AG04449 (cell line): ENCODE results near the gene CETP.

ENCODE experiments used
- CTCF ChIA-PET: fragments of 350-600 bp; formaldehyde crosslinking; extraction: SDS; loops from one replicate; lab custom pipeline; 2021; ENCODE audit warnings: antibody characterized with exemption; lab: Yijun Ruan, JAX
- POLR2A ChIA-PET: fragments of 400-600, 350-600 bp; formaldehyde crosslinking; extraction: SDS; loops from one replicate; lab custom pipeline; 2020; ENCODE audit warnings: antibody characterized with exemption, inconsistent platforms; lab: Yijun Ruan, JAX
- DNase-seq: peaks from one replicate; pipeline ENCODE4 v3.0.0-alpha.2; 2010; ENCODE audit warnings: low read depth, low spot score
- H3K4me3 ChIP-seq: 2 replicates; pipeline ENCODE4 v1.5.1; 2011; ENCODE audit warnings: low read depth, mild to moderate bottlenecking, control low read depth, low read length
- TF ChIP-seq, protein P1 (sequence below): IDR thresholded peaks from one replicate; pipeline ENCODE4 v1.5.1; 2011; ENCODE audit warnings: mild to moderate bottlenecking, moderate library complexity, low read length, control low read depth, inconsistent platforms; ENCODE audit not compliant: insufficient read depth; ENCODE audit errors: missing control alignments

The CETP gene

DNA sequence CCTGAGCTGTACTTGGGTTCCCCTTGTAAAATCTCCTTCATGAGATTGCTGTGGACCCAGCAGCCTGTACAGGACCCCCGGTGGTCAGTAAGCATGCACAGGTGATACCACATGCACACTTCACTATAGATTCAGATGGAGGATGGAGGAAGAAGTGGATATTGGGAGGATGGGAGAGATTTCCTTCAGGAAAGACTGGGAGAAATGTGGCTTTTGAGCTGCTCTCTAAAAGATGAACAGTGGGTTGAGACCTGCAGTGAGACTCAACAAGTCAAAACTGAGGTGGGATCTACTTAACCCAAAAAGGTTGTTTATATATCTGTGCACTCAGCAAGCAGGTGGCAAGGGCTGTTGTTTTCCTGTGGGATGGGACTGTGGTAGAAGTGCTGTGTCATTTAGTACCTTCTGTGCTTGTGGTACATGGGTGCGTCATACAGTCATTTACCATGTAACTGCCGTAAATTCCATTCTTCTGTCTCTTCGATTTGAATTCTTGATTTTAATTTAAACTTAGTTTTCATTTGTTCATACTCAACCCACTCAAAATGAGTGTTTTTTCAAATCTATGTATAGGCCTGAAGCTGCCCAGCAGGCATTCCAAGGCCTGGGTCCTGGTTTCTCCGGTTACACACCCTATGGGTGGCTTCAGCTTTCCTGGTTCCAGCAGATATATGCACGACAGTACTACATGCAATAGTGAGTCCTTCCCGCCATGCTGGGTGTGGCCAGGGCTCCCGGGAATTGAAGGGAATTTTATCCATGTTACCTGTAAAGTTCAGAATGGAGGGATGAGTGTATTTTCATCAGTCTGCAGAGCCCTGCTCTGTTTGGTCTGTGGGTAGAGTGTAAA lies 22.9 kb upstream of the CETP start:
- no peak for DNase-seq
- POLR2A ChIA-PET = interaction anchor here (1.1 to 1.3 kb wide), 3 partner anchors 9 to 131 kb away, joined by 3 to 8 read pairs (median 5); no protein-coding TSS in a partner anchor
- CTCF ChIA-PET = interaction anchor here (1.0 to 2.4 kb wide), 4 partner anchors 11 to 146 kb away, joined by 5 to 12 read pairs (median 5); no protein-coding TSS in a partner anchor
- H3K4me3 ChIP-seq = no peak overlapping the region
- TF ChIP-seq, protein P1, sequence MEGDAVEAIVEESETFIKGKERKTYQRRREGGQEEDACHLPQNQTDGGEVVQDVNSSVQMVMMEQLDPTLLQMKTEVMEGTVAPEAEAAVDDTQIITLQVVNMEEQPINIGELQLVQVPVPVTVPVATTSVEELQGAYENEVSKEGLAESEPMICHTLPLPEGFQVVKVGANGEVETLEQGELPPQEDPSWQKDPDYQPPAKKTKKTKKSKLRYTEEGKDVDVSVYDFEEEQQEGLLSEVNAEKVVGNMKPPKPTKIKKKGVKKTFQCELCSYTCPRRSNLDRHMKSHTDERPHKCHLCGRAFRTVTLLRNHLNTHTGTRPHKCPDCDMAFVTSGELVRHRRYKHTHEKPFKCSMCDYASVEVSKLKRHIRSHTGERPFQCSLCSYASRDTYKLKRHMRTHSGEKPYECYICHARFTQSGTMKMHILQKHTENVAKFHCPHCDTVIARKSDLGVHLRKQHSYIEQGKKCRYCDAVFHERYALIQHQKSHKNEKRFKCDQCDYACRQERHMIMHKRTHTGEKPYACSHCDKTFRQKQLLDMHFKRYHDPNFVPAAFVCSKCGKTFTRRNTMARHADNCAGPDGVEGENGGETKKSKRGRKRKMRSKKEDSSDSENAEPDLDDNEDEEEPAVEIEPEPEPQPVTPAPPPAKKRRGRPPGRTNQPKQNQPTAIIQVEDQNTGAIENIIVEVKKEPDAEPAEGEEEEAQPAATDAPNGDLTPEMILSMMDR = no peak

DNA sequence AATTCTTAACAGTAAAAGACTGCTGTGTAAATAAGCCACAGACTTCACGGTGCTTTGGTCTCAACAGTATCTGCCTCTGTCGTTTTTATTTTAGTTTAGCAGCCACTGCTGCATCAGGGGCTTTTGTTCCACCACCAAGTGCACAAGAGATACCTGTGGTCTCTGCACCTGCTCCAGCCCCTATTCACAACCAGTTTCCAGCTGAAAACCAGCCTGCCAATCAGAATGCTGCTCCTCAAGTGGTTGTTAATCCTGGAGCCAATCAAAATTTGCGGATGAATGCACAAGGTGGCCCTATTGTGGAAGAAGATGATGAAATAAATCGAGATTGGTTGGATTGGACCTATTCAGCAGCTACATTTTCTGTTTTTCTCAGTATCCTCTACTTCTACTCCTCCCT lies 21.9 kb upstream of the CETP start:
- no peak for DNase-seq
- CTCF ChIA-PET = interaction anchor here (1.0 to 1.3 kb wide), 2 partner anchors 12 to 147 kb away, joined by 5 read pairs; no protein-coding TSS in a partner anchor
- no peak overlapping the region for H3K4me3 ChIP-seq
- POLR2A ChIA-PET = no interaction called here
- TF ChIP-seq, protein P1 = no peak

DNA sequence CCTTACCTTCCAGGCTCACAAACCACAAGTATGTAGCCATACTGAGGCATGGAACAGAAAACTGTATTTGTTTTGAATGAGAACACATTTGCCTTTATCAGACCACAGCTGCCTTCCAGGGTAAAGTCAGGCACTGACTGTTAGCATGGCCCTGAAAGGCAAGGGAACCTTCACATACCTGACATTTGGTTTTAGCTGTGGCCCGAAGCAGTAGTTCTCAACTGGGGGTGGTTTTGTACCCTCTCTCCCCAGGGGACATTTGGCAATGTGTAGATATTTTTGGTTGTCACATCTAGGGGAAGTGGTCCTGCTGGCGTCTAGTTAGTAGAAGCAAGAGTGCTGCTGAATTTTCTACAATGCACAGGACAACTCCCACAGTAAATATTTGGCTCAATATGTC lies 20.7 kb upstream of the CETP start:
- ChIA-PET POLR2A (interaction anchor here (1.1 to 1.8 kb wide), 2 partner anchors 8 to 9 kb away, joined by 3 to 6 read pairs; partner anchors contain the start of gene HERPUD1), CTCF (interaction anchor here (0.8 to 1.8 kb wide), 7 partner anchors 10 to 147 kb away, joined by 3 to 8 read pairs (median 4); no protein-coding TSS in a partner anchor)
- DNase-seq = no peak
- TF ChIP-seq, protein P1 = no peak
- no peak overlapping the region for H3K4me3 ChIP-seq

DNA sequence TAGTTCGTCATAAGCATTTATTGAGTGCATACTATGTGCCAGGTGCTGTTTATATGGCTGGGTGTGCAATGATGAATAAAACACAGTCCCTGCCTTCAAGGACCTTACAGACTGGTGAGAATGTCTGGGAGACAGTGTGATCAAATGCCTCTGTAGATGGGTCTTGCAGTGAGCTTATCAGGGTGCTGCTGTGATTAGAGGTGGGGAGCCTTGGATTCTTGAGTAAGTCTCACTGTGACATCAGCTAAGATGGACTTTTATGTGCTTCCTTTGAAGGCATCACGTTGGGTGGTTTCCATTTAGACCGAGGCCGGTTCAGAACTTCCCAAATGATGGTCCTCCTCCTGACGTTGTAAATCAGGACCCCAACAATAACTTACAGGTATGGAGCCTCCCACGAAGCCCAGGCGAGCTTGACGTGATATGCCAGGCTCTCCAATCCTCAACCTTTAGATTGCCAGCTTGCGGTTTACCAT lies 19.9 kb upstream of the CETP start:
- no peak overlapping the region for H3K4me3 ChIP-seq
- DNase-seq = no peak
- TF ChIP-seq, protein P1 = no peak
- ChIA-PET CTCF (interaction anchor here (0.8 to 1.8 kb wide), 6 partner anchors 9 to 148 kb away, joined by 3 to 8 read pairs (median 4); no protein-coding TSS in a partner anchor), POLR2A (interaction anchor here (1.1 to 1.8 kb wide), 2 partner anchors 9 to 10 kb away, joined by 3 to 6 read pairs; partner anchors contain the start of gene HERPUD1)

DNA sequence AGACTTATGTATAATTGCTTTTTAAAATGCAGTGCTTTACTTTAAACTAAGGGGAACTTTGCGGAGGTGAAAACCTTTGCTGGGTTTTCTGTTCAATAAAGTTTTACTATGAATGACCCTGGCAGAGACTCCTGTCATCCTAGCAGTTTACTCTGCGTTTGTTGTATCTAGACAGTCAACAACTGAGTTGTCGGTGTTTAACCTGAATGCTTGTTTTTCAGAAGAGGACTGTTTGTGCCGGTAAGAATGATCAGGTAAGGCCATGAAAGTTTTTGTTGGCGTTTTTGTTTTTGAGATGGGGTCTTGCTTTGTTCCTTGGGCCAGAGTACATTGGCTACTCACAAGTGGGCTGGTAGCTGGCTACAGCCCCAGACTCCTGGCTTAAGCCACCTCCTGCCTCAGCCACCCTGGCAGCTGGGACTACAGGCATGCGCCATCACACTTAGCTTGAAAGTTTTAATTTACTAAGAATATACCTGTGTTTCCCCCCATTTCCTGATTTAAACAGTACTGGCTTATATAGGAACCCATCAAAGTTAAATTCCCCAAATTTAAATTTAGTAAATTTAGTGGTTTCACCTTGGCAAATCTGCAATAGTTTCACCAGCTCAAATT lies 17.9 kb upstream of the CETP start:
- TF ChIP-seq, protein P1 = no peak
- no peak overlapping the region for H3K4me3 ChIP-seq
- POLR2A ChIA-PET = no interaction called here
- CTCF ChIA-PET = interaction anchor here (2.8 kb wide), 1 partner anchor 77 kb away, joined by 18 read pairs; no protein-coding TSS in a partner anchor
- DNase-seq = no peak
